Prostate gland (tissue), 2 donors: ENCODE measurements around the gene PCMTD2.

Experiments used
- CTCF ChIP-seq, 4 experiments: fragments of 200-600 bp in 2 of 4; fragments of 450-650 bp in 2 of 4; sonication (generic) in 2 of 4; IDR thresholded peaks; 1 replicate in 3 of 4; 2 replicates in 1 of 4; pipeline ENCODE4 v1.5.1; 2016 to 2019; ENCODE audit warnings: antibody characterized with exemption in 4 of 4, mild to moderate bottlenecking in 2 of 4, moderate library complexity in 2 of 4
- POLR2A ChIP-seq: fragments of 450-650 bp; IDR thresholded peaks from one replicate; pipeline ENCODE4 v1.6.1; 2016; ENCODE audit warnings: antibody characterized with exemption, mild to moderate bottlenecking

DNA sequence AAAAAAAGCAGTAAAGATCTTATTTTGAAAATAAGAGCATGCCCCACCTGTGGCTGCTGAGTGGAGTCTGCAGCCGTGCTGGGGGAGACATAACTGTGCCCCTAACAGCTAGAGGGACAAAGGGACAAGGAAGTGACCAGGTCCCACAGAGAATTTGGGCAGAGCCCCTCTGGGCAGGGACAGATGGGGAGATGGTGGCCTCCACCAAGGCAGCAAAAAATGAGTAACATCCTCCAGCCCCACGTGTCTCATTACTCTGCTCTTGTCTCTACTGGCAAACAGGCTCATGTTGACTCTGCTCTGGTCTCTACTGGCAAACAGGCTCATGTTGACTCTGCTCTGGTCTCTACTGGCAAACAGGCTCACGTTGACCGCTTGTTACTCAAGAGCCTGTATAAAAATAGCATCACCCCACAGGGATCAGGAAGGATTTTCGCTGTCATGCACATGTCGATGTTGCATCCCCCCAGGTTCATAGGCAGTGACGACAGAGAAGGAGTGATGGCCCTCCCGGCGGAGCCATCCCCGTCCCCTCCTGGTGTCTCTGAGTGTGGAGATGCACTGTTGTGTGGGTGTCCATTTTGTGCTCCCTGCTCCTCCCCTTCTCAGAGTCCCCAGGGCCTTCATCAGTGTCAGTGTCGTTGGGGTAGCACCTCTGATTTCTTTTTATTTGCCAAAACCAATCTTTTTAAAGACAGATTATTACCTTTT, 17.3 kb upstream of the PCMTD2 start:
- TF ChIP-seq CTCF (IDR thresholded peaks at IDR 0.05) (no peak), POLR2A (no peak)
